ENCODE results near the gene NKX6-1.
A peak's percentile ranks its signal among the peaks of the same experiment; 100 is the strongest.

DNA sequence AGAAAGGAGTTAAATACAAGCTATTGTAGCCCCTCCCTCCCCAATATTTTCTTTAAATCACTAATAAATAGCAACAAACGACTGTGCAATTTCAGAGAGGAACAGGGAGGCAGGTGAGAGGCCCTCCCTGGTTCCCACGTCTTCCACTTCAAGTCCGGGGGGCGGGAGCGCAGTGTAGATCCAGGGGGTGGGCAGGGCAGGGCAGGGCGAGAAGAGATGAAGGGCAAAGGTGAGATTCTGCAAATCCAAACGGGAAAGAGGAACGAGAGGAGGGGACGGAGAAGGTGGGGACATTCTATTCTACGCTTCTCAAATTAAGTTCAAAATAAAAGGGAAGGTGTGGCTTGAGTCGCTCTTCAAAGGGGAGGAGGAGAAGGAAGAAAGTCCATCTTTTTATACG, 6.8 kb downstream of the NKX6-1 start:
- no peak for TF ChIP-seq CTCF (conservative IDR thresholded peaks at IDR 0.05 in 1 of 2, IDR thresholded peaks at IDR 0.05 in 1 of 2; ENCODE audit: low read depth in 1 of 2, low read length in 2 of 2)
- TF ChIP-seq EZH2 (IDR thresholded peaks at IDR 0.05; ENCODE audit: low read length, missing control alignments): peak; percentile 43

Data from fibroblast of lung (primary cell).